C4-2B (cell line): ENCODE results near the gene IL7R.
"Not testable (repeated sequence)": the region's sequence is repeated elsewhere in the genome, so short reads cannot be mapped to it uniquely, and the experiment has no call there.

ENCODE experiments used
- H3K27ac ChIP-seq: fragments of 450-650 bp; 2 replicates; pipeline ENCODE4 v1.5.1; 2017
- CTCF ChIP-seq: fragments of 450-650 bp; conservative IDR thresholded peaks from 2 replicates; pipeline ENCODE4 v1.5.1; 2017; ENCODE audit warnings: mild to moderate bottlenecking
- ZFX ChIP-seq: fragments of 450-650 bp; IDR thresholded peaks from 2 replicates; pipeline ENCODE4 v1.6.1; 2017

Gene IL7R

GRCh38 chr5:35852773-35853172 is 3.9 kb upstream of the IL7R start:
- TF ChIP-seq CTCF (no peak), ZFX (no peak)
- no peak overlapping the region for H3K27ac ChIP-seq

- TF ChIP-seq CTCF: no peak
- TF ChIP-seq ZFX: no peak
- no peak overlapping the region for H3K27ac ChIP-seq
Measured at GRCh38 chr5:35853631-35854030, 3.1 kb upstream of the IL7R start.

- TF ChIP-seq ZFX (no peak), CTCF (no peak)
- H3K27ac ChIP-seq: no peak overlapping the region
Measured at GRCh38 chr5:35854248-35854647, 2.4 kb upstream of the IL7R start.

- TF ChIP-seq CTCF (no peak), ZFX (no peak)
- H3K27ac ChIP-seq: no peak overlapping the region
Measured at GRCh38 chr5:35855187-35855586, 1.5 kb upstream of the IL7R start.

- not testable (repeated sequence) for H3K27ac ChIP-seq
Measured at GRCh38 chr5:35856186-35856764, 416 bp upstream of the IL7R start.

GRCh38 chr5:35857606-35858205 is 1.0 kb downstream of the IL7R start:
- TF ChIP-seq ZFX (no peak), CTCF (no peak)
- H3K27ac ChIP-seq: no peak overlapping the region

- TF ChIP-seq ZFX (no peak), CTCF (no peak)
- no peak overlapping the region for H3K27ac ChIP-seq
Measured at GRCh38 chr5:35859101-35859661, 2.5 kb downstream of the IL7R start.

GRCh38 chr5:35860686-35861085 is 4.0 kb downstream of the IL7R start:
- TF ChIP-seq CTCF (no peak), ZFX (no peak)
- no peak overlapping the region for H3K27ac ChIP-seq
